B cell (primary cell): ENCODE results near the gene ZNF423. TPM values are rescaled to one million over a fixed set of nuclear protein-coding genes. Genes with fewer than 3 reads are reported as not detected.

ENCODE experiments used
- ATAC-seq: fragments of 200-7000 bp; cut with Tn5 transposase; one replicate; pipeline ENCODE4 v1.10.0; 2021; ENCODE audit warnings: low read depth, mild to moderate bottlenecking, moderate number of reproducible peaks, moderate library complexity
- CTCF ChIA-PET: fragments of 350-600 bp; sonication (Branson Sonifier 250); formaldehyde crosslinking; loops from one replicate; lab custom pipeline; 2021; ENCODE audit warnings: antibody characterized with exemption, inconsistent platforms; lab: Charles Lee
- POLR2A ChIA-PET: fragments of 350-600 bp; sonication (Branson Sonifier 250); formaldehyde crosslinking; loops from one replicate; lab custom pipeline; 2021; ENCODE audit warnings: antibody characterized with exemption; lab: Charles Lee
- DNase-seq: peaks from one replicate; pipeline ENCODE4 v3.0.0; 2013
- H2AFZ ChIP-seq: 2 replicates; pipeline ENCODE4 v1.6.1; 2012; ENCODE audit warnings: mild to moderate bottlenecking, low read depth, low read length; ENCODE audit not compliant: insufficient read depth, poor library complexity, severe bottlenecking
- H3K27ac ChIP-seq, 2 donors: 1 replicate in 1 of 2; 2 replicates in 1 of 2; pipeline ENCODE4 v1.5.1; 2012 to 2013; ENCODE audit warnings: low read length in 2 of 2, mild to moderate bottlenecking in 2 of 2, moderate library complexity in 1 of 2
- H3K27me3 ChIP-seq, 4 experiments: fragments of 200-600 bp in 1 of 4; sonication (generic) in 1 of 4; replicated peaks in 1 of 4; 1 replicate in 2 of 4; 2 replicates in 2 of 4; pipeline versions ENCODE4 v1.6.1 to v1.7.0; 2013 to 2016; ENCODE audit warnings: low read length in 3 of 4, mild to moderate bottlenecking in 2 of 4, mixed read lengths in 1 of 4, moderate library complexity in 1 of 4; ENCODE audit not compliant: insufficient read depth in 4 of 4, control insufficient read depth in 3 of 4; ENCODE audit errors: control extremely low read depth in 1 of 4
- H3K36me3 ChIP-seq, 2 experiments: replicated peaks in 1 of 2; 1 replicate in 1 of 2; 2 replicates in 1 of 2; pipeline versions ENCODE4 v1.6.1 to v1.7.1; 2013; ENCODE audit warnings: low read length in 1 of 2; ENCODE audit not compliant: insufficient read depth in 2 of 2, control insufficient read depth in 1 of 2; ENCODE audit errors: control extremely low read depth in 1 of 2, extremely low read depth in 1 of 2
- H3K4me1 ChIP-seq, 2 donors: fragments of 200-600 bp in 1 of 2; sonication (generic) in 1 of 2; 1 replicate in 1 of 2; 2 replicates in 1 of 2; pipeline versions ENCODE4 v1.5.1 to v1.6.1; 2013 to 2017; ENCODE audit warnings: low read length in 2 of 2; ENCODE audit not compliant: control insufficient read depth in 2 of 2, insufficient read depth in 2 of 2
- H3K4me2 ChIP-seq: replicated peaks from 2 replicates; pipeline ENCODE3; 2012; ENCODE audit warnings: mild to moderate bottlenecking, low read depth, low read length; ENCODE audit not compliant: poor library complexity, severe bottlenecking
- H3K4me3 ChIP-seq, 5 experiments: fragments of 200-600 bp in 1 of 5; sonication (generic) in 1 of 5; 1 replicate in 3 of 5; 2 replicates in 2 of 5; pipeline versions ENCODE4 v1.5.1 to v1.7.0; 2011 to 2016; ENCODE audit warnings: low read length in 4 of 5, mild to moderate bottlenecking in 4 of 5, low read depth in 2 of 5, control low read depth in 1 of 5, moderate library complexity in 1 of 5; ENCODE audit not compliant: insufficient read depth in 1 of 5; ENCODE audit errors: control extremely low read depth in 1 of 5, extremely low read depth in 1 of 5
- H3K79me2 ChIP-seq: fragments of 200-600 bp; sonication (generic); one replicate; pipeline ENCODE4 v1.6.0; 2016; ENCODE audit warnings: low read length; ENCODE audit not compliant: control insufficient read depth, insufficient read depth
- H3K9ac ChIP-seq: fragments of 200-600 bp; sonication (generic); 2 replicates; pipeline ENCODE4 v1.6.1; 2017; ENCODE audit warnings: mild to moderate bottlenecking, low read length, moderate library complexity
- H3K9me3 ChIP-seq, 3 donors: one replicate each; pipeline versions ENCODE4 v1.6.1 to v1.7.1; 2013; ENCODE audit warnings: low read length in 2 of 3; ENCODE audit not compliant: control insufficient read depth in 2 of 3, insufficient read depth in 1 of 3; ENCODE audit errors: control extremely low read depth in 1 of 3
- H4K20me1 ChIP-seq: 2 replicates; pipeline ENCODE4 v1.6.0; 2012; ENCODE audit warnings: mild to moderate bottlenecking, low read length; ENCODE audit not compliant: insufficient read depth, control insufficient read depth, poor library complexity, severe bottlenecking
- H3K27ac Mint-ChIP-seq: one replicate; pipeline ENCODE4 v1.8.0; 2021; ENCODE audit warnings: mixed read lengths
- H3K27me3 Mint-ChIP-seq: one replicate; pipeline ENCODE4 v1.8.0; 2021; ENCODE audit warnings: mixed read lengths
- H3K4me1 Mint-ChIP-seq: one replicate; pipeline ENCODE4 v1.8.0; 2021; ENCODE audit warnings: mixed read lengths
- H3K4me3 Mint-ChIP-seq: one replicate; pipeline ENCODE4 v1.8.0; 2021; ENCODE audit warnings: mixed read lengths
- H3K9me3 Mint-ChIP-seq: one replicate; pipeline ENCODE4 v1.8.0; 2022; ENCODE audit warnings: mixed read lengths; ENCODE audit not compliant: insufficient read depth
- CTCF ChIP-seq: fragments of 200-600 bp; IDR thresholded peaks from one replicate; pipeline ENCODE4 v1.8.0; 2022; ENCODE audit warnings: antibody characterized with exemption, mild to moderate bottlenecking
- EZH2 ChIP-seq: IDR thresholded peaks from 2 replicates; pipeline ENCODE4 v1.6.1; 2012; ENCODE audit warnings: borderline replicate concordance, low read depth, mild to moderate bottlenecking, moderate library complexity, low read length; ENCODE audit not compliant: insufficient read depth, poor library complexity, severe bottlenecking
- WGBS: methylation state at CpG from one replicate; pipeline ENCODE4 v1.1.5; 2013; ENCODE audit warnings: missing lambda C conversion rate; ENCODE audit not compliant: insufficient coverage; 5-methylcytosine and 5-hydroxymethylcytosine counted together
- intact Hi-C: fragments of 100-400 bp; cut with micrococcal nuclease; formaldehyde crosslinking; loops from one replicate; pipeline ENCODE4 v1.10.0; 2022
- polyA plus RNA-seq: library from polyadenylated mRNA; depleted of rRNA; stranded (reverse); fragments of >200 nt; gene quantifications from 2 replicates; pipeline ENCODE4 v1.2.3, GENCODE V29; 2012
- total RNA-seq, 2 donors: library from RNA; stranded (reverse); fragments of 120-200 nt in 1 of 2; gene quantifications; 1 replicate in 1 of 2; 2 replicates in 1 of 2; pipeline versions ENCODE4 v1.2.3 to v1.2.4, GENCODE V29; 2013 to 2022

Gene ZNF423
- total and polyA plus RNA-seq, 2 donors (not counting 1 experiment from before 2014, with no cell fraction given), result not detected

GRCh38 chr16:49843758-49844157, 12.2 kb downstream of the ZNF423 start:
- Mint-ChIP-seq H3K9me3 (no peaks in the 10 kb centered on the region), H3K4me1 (peaks cover 2% of the 10 kb centered on the region), H3K27ac (no peak overlapping the region), H3K27me3 (peaks cover 32% of the 10 kb centered on the region), H3K4me3 (no peak overlapping the region)
- ATAC-seq (no peak), DNase-seq (no peak)
- Histone ChIP-seq H3K27ac (no peak overlapping the region), H3K36me3 (no peaks in the 10 kb centered on the region), H3K79me2 (no peaks in the 10 kb centered on the region), H3K4me1 (no peaks in the 10 kb centered on the region), H4K20me1 (no peaks in the 10 kb centered on the region), H3K27me3 (peaks cover 0 to 8% (median 3%) of the 10 kb centered on the region in 4 experiments), H2AFZ (no peak overlapping the region), H3K9me3 (no peaks in the 10 kb centered on the region), H3K4me2 (no peak overlapping the region), H3K4me3 (no peak overlapping the region), H3K9ac (no peak overlapping the region)
- ChIA-PET CTCF (no interaction called here), POLR2A (no interaction called here)
- 80% methylated on average over 1 of the region's 8 CpGs for WGBS
- TF ChIP-seq CTCF, result no peak
- no peak for TF ChIP-seq EZH2
- intact Hi-C loops, result no loop called here

GRCh38 chr16:49842972-49843371, 12.9 kb downstream of the ZNF423 start:
- no peak overlapping the region for H3K27ac ChIP-seq
- Mint-ChIP-seq H3K9me3 (no peaks in the 10 kb centered on the region), H3K4me1 (peaks cover 2% of the 10 kb centered on the region), H3K27ac (no peak overlapping the region), H3K27me3 (peaks cover 28% of the 10 kb centered on the region), H3K4me3 (no peak overlapping the region)
- no peak overlapping the region for H3K4me2 ChIP-seq
- intact Hi-C loops, result no loop called here
- no peak for DNase-seq
- H3K79me2 ChIP-seq, result no peaks in the 10 kb centered on the region
- no peak overlapping the region for H2AFZ ChIP-seq
- H3K4me3 ChIP-seq, result no peak overlapping the region
- H3K4me1 ChIP-seq, result no peaks in the 10 kb centered on the region
- no peak for TF ChIP-seq CTCF
- TF ChIP-seq EZH2, result no peak
- WGBS, result no CpG with 5 or more reads among the region's 4 CpGs
- peaks cover 0 to 12% (median 4%) of the 10 kb centered on the region in 4 experiments for H3K27me3 ChIP-seq
- ChIA-PET POLR2A (no interaction called here), CTCF (no interaction called here)
- ATAC-seq, result no peak
- no peaks in the 10 kb centered on the region for H3K9me3 ChIP-seq
- H3K9ac ChIP-seq, result no peak overlapping the region
- no peaks in the 10 kb centered on the region for H4K20me1 ChIP-seq
- no peaks in the 10 kb centered on the region for H3K36me3 ChIP-seq
